Measurements from ENCODE around the gene SLC2A8. TPM values are rescaled to one million over a fixed set of nuclear protein-coding genes. Genes with fewer than 3 reads are reported as not detected.

Gene SLC2A8
- total RNA-seq, 1 donor = 5.5 TPM

DNA sequence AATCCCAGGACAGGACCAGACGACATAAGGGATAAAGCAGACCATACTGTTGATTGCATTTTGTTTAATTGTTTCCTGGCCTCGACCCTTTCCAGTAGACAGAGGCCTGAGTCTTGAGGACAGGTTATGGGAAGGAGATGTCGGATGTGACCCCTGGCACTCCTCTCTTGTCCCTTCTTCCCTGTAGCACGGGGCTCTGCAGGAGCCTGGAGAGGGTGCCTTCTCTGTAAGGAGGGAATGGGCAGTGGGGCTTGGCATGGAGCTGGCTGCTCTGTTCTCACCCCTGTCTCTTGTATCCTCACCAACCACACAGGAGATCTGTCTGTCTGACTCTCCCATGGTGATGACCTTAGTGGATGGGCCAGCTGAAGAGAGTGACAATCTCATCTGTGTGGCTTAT, 40.1 kb upstream of the SLC2A8 start:
- DNase-seq (ENCODE audit: low read depth) = no peak
- H3K4me3 ChIP-seq (ENCODE audit: low read depth, low read length) = no peak overlapping the region
- TF ChIP-seq, protein P1, sequence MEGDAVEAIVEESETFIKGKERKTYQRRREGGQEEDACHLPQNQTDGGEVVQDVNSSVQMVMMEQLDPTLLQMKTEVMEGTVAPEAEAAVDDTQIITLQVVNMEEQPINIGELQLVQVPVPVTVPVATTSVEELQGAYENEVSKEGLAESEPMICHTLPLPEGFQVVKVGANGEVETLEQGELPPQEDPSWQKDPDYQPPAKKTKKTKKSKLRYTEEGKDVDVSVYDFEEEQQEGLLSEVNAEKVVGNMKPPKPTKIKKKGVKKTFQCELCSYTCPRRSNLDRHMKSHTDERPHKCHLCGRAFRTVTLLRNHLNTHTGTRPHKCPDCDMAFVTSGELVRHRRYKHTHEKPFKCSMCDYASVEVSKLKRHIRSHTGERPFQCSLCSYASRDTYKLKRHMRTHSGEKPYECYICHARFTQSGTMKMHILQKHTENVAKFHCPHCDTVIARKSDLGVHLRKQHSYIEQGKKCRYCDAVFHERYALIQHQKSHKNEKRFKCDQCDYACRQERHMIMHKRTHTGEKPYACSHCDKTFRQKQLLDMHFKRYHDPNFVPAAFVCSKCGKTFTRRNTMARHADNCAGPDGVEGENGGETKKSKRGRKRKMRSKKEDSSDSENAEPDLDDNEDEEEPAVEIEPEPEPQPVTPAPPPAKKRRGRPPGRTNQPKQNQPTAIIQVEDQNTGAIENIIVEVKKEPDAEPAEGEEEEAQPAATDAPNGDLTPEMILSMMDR (IDR thresholded peaks at IDR 0.05; ENCODE audit: insufficient read depth, low read length) = no peak

- TF ChIP-seq, protein P1 (IDR thresholded peaks at IDR 0.05; ENCODE audit: insufficient read depth, low read length) = no peak
- no peak overlapping the region for H3K4me3 ChIP-seq (ENCODE audit: low read depth, low read length)
- no peak for DNase-seq (ENCODE audit: low read depth)
Observed at GRCh38 chr9:127358023-127358535, 38.9 kb upstream of the SLC2A8 start.

DNA sequence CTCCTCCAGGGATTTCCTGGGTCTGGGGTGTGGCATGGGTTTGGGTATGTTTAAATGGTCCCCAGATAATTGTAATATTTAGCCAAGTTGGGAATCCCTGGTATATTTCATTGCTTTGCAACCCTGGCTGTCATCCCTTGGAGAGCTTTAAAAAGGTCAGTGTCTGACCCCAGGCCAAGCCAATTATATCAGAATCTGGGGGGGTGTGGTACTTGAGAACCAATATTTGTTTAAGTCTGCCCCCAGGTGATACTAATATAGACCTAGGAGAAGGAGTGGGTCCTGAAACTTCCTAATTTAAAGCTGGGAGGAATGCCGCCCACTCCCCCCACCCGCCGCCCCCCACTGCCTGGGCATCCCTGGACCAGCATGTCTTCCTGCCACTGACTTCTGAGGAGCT, 38.2 kb upstream of the SLC2A8 start:
- TF ChIP-seq, protein P1 (IDR thresholded peaks at IDR 0.05; ENCODE audit: insufficient read depth, low read length) = no peak
- H3K4me3 ChIP-seq (ENCODE audit: low read depth, low read length) = no peak overlapping the region
- DNase-seq (ENCODE audit: low read depth) = no peak

DNA sequence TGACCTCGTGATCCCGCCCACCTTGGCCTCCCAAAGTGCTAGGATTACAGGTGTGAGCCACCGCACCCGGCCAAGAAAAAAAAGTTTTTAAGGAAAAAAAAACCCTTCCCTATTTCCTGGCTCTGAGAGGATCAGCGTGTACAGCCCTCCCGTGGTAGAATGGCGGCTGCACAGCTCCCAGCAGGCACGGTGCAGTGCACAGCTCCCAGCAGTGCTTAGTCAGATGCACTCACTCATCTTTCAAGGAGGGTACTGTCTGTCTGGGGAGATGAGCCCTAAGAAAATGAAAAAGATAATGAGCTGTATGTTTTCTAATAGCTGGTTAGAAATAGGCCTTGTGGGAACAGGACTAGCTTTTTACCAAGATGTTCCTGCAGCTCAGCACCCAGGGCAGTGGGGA, 36.7 kb upstream of the SLC2A8 start:
- DNase-seq (ENCODE audit: low read depth) = no peak
- TF ChIP-seq, protein P1 (IDR thresholded peaks at IDR 0.05; ENCODE audit: insufficient read depth, low read length) = peak; percentile 15
- no peak overlapping the region for H3K4me3 ChIP-seq (ENCODE audit: low read depth, low read length)

DNA sequence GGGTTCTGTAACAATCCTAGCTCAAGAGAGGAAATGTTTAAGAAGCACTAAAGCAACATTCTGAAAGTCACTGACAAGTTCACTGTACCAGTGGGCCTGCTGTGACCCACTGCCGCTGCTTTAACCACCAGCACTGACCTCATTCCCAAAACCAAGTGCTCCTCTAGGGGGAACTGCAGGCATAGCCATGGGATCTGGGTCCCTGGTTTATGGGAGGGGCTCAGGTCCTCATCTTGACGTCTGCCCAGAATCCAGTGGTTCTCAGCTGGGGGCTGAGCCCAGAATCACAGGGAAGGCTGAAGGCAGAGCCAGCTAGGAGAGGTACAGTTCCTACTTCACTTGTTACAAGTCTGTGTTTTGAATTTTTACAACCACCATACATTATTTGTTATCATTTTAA, 36.1 kb upstream of the SLC2A8 start:
- TF ChIP-seq, protein P1 (IDR thresholded peaks at IDR 0.05; ENCODE audit: insufficient read depth, low read length) = peak; percentile 35
- H3K4me3 ChIP-seq (ENCODE audit: low read depth, low read length) = no peak overlapping the region
- DNase-seq (ENCODE audit: low read depth) = peak; percentile 43

- DNase-seq (ENCODE audit: low read depth) = no peak
- no peak overlapping the region for H3K4me3 ChIP-seq (ENCODE audit: low read depth, low read length)
- TF ChIP-seq, protein P1 (IDR thresholded peaks at IDR 0.05; ENCODE audit: insufficient read depth, low read length) = no peak
Observed at GRCh38 chr9:127361561-127361960, 35.4 kb upstream of the SLC2A8 start.

GRCh38 chr9:127362829-127363228, 34.1 kb upstream of the SLC2A8 start:
- TF ChIP-seq, protein P1 (IDR thresholded peaks at IDR 0.05; ENCODE audit: insufficient read depth, low read length) = no peak
- no peak for DNase-seq (ENCODE audit: low read depth)
- no peak overlapping the region for H3K4me3 ChIP-seq (ENCODE audit: low read depth, low read length)
